ENCODE results near the gene TBCC. TPM values are rescaled to one million over a fixed set of nuclear protein-coding genes. Genes with fewer than 3 reads are reported as not detected.

Gene TBCC
- total RNA-seq, 1 experiment from 2014 or later: 24.7 TPM

GRCh38 chr6:42783177-42783875 lies 37.4 kb upstream of the TBCC start (continued):
- TF ChIP-seq AFF4 (CRISPR knock-in tag; IDR thresholded peaks at IDR 0.05; ENCODE audit: borderline replicate concordance) (no peak; the same call in 1 of the 2 replicates), ELF4 (CRISPR knock-in tag; IDR thresholded peaks at IDR 0.05; ENCODE audit: low read depth) (no peak; the same call in none of the 2 replicates), FOXK1 (CRISPR knock-in tag; IDR thresholded peaks at IDR 0.05) (peak; percentile 26; the same call in 1 of the 2 replicates), HMGXB4 (CRISPR knock-in tag; IDR thresholded peaks at IDR 0.05) (peak; percentile 73; the same call in 1 of the 2 replicates), IRF1 (CRISPR knock-in tag; IDR thresholded peaks at IDR 0.05) (no peak), SMAD3 (CRISPR knock-in tag; IDR thresholded peaks at IDR 0.05; ENCODE audit: borderline replicate concordance) (no peak), CTCF (IDR thresholded peaks at IDR 0.05) (no peak), ZNF396 (CRISPR knock-in tag; IDR thresholded peaks at IDR 0.05; ENCODE audit: borderline replicate concordance) (no peak), JUN (CRISPR knock-in tag; IDR thresholded peaks at IDR 0.05) (peak; percentile 43; the same call in 1 of the 2 replicates)

GRCh38 chr6:42782689-42783176 lies 36.8 kb upstream of the TBCC start:
- ATAC-seq: peak; percentile 54
- Mint-ChIP-seq H3K9me3 (no peaks in the 10 kb centered on the region), H3K27me3 (ENCODE audit: low read depth) (no peaks in the 10 kb centered on the region), H3K4me3 (peak overlapping the region; percentile 85), H3K36me3 (no peaks in the 10 kb centered on the region), H3K27ac (peak overlapping the region; percentile 99), H3K4me1 (peaks cover 22% of the 10 kb centered on the region)
- ChIA-PET CTCF (interaction anchor here (0.6 to 1.5 kb wide), 3 partner anchors 11 to 121 kb away, joined by 3 to 4 read pairs (median 4); no protein-coding TSS in a partner anchor), POLR2A (interaction anchor here (1.0 to 2.3 kb wide), 10 partner anchors 12 to 388 kb away, joined by 3 to 42 read pairs (median 4); partner anchors contain the start of genes CNPY3, KLC4, KLHDC3 and MEA1)
- peak; percentile 61 for DNase-seq (ENCODE audit: low spot score)
- TF ChIP-seq ATF3 (CRISPR knock-in tag; conservative IDR thresholded peaks at IDR 0.05) (no peak), E2F1 (CRISPR knock-in tag; IDR thresholded peaks at IDR 0.05) (no peak), E2F4 (CRISPR knock-in tag; IDR thresholded peaks at IDR 0.05; ENCODE audit: borderline replicate concordance, low read depth) (0 out of 2 replicates have a peak, but pooled peaks have one; percentile 42), TCF7 (CRISPR knock-in tag; IDR thresholded peaks at IDR 0.05; ENCODE audit: low read depth) (no peak)
